ENCODE data around the gene SLC17A5. TPM values are rescaled to one million over a fixed set of nuclear protein-coding genes. Genes with fewer than 3 reads are reported as not detected.
"Not testable (repeated sequence)": the region's sequence is repeated elsewhere in the genome, so short reads cannot be mapped to it uniquely, and the experiment has no call there.

Gene SLC17A5
- polyA plus RNA-seq, 1 experiment, result 13.2 TPM

DNA sequence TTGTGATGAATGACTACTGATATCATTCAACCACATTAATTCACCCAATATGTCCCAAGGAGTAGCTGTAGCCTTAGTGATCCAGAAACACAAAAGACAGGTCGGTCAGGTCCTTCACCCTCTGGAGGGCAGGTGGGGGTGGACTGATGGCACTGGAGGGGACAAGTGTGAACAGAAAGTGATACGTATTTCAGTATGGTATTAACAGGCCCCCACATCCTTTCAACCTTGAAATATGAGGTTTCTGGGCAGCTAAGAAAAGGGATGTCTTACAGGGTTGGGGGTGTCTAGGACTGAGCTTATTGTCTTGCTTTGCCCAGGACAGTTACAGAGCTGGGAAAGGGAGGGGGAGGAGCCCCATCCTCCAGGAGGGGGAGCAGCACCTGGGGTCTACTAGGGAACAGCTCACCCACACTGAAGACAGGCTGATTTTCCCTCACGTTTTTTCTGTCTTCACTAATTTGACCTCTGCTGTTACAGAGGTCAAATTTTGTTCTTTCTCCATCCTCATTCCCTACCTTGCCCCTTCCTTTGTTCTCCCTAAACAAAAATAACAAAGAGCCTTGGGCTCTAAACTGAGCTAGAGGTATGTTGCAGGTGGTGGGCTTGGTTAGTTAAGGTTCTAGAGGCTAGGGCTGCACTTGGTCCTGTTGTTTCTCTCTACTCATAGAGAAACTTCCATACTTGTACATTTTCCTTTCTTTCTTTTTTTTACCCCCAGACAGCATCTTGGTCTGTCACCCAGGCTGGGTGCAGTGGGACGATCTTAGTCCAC, 95.0 kb downstream of the SLC17A5 start:
- DNase-seq (ENCODE audit: low read depth), result no peak
- Histone ChIP-seq H3K36me3 (ENCODE audit: control insufficient read depth, insufficient read depth, low read length) (no peaks in the 10 kb centered on the region), H3K4me3 (ENCODE audit: low read depth, low read length) (no peak overlapping the region), H3K27me3 (ENCODE audit: control insufficient read depth, insufficient read depth, low read length) (no peaks in the 10 kb centered on the region)
- POLR2A ChIA-PET, result no interaction called here
- TF ChIP-seq, protein P1, sequence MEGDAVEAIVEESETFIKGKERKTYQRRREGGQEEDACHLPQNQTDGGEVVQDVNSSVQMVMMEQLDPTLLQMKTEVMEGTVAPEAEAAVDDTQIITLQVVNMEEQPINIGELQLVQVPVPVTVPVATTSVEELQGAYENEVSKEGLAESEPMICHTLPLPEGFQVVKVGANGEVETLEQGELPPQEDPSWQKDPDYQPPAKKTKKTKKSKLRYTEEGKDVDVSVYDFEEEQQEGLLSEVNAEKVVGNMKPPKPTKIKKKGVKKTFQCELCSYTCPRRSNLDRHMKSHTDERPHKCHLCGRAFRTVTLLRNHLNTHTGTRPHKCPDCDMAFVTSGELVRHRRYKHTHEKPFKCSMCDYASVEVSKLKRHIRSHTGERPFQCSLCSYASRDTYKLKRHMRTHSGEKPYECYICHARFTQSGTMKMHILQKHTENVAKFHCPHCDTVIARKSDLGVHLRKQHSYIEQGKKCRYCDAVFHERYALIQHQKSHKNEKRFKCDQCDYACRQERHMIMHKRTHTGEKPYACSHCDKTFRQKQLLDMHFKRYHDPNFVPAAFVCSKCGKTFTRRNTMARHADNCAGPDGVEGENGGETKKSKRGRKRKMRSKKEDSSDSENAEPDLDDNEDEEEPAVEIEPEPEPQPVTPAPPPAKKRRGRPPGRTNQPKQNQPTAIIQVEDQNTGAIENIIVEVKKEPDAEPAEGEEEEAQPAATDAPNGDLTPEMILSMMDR (IDR thresholded peaks at IDR 0.05; ENCODE audit: insufficient read depth, low read depth, low read length), result no peak
- CTCF ChIA-PET, result interaction anchor here (0.6 to 1.5 kb wide), 4 partner anchors 10 to 94 kb away, joined by 3 to 4 read pairs (median 3); no protein-coding TSS in a partner anchor

DNA sequence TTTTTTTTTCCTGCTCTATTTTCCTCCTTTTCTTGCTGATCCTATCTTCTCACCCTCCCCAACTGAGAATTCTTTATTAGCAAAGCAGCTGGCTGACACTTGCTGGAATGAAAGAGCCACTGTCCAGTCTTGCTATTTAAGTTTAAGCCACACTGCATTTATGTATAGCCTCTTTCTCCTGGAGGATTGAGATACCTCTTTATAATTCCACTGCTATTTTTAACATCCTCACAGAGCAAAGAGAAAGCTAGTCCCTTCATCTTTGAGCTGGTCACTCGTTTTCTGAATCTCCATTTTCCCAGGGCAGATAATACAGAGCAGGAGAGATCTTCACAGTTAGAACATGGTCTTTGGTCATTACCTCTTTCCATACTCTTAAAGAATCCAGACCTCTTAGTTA, 97.0 kb downstream of the SLC17A5 start:
- no peak for DNase-seq (ENCODE audit: low read depth)
- no peak overlapping the region for H3K4me3 ChIP-seq (ENCODE audit: low read depth, low read length)
- ChIA-PET POLR2A (no interaction called here), CTCF (no interaction called here)
- no peaks in the 10 kb centered on the region for H3K36me3 ChIP-seq (ENCODE audit: control insufficient read depth, insufficient read depth, low read length)
- TF ChIP-seq, protein P1 (IDR thresholded peaks at IDR 0.05; ENCODE audit: insufficient read depth, low read depth, low read length), result no peak
- H3K27me3 ChIP-seq (ENCODE audit: control insufficient read depth, insufficient read depth, low read length), result no peaks in the 10 kb centered on the region

DNA sequence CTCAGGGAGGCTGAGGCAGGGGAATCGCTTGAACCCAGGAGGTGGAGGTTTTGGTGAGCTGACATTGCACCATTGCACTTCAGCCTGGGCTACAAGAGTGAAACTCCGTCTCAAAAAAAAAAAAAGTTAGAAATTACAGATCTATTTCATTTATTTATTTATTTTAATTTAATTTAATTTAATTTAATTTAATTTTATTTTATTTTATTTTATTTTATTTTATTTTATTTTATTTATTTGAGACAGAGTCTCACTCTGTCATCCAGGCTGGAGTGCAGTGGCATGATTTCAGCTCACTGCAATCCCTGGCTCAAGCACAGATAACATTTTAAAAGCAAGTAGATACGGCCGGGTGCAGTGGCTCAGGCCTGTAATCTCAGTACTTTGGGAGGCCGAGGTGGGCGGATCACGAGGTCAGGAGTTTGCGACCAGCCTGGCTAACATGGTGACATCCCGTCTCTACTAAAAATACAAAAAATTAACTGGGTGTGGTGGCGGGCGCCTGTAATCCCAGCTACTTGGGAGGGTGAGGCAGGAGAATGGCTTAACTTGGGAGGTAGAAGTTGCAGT, 98.3 kb downstream of the SLC17A5 start:
- H3K4me3 ChIP-seq (ENCODE audit: low read depth, low read length); H3K36me3 ChIP-seq (ENCODE audit: control insufficient read depth, insufficient read depth, low read length); H3K27me3 ChIP-seq (ENCODE audit: control insufficient read depth, insufficient read depth, low read length); DNase-seq (ENCODE audit: low read depth); POLR2A ChIA-PET: not testable (repeated sequence)
- CTCF ChIA-PET, result interaction anchor here (1.0 kb wide), 1 partner anchor 97 kb away, joined by 3 read pairs; no protein-coding TSS in a partner anchor

DNA sequence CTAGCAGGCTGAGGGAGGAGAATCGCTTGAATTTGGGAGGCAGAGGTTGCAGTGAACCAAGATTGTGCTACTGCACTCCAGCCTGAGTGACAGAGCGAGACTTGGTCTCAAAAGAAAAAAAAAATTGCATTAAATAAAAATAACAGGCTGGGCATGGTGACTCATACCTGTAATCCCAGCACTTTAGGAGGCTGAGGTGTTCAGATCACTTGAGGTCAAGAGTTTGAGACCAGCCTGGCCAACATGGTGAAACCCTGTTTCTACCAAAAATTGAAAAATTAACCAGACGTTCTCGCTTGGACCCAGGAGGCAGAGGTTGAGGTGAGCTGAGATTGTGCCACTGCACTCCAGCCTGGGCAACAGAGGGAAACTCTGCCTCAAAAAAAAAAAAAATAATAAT, 102.7 kb downstream of the SLC17A5 start:
- H3K27me3 ChIP-seq (ENCODE audit: control insufficient read depth, insufficient read depth, low read length); CTCF ChIA-PET; H3K4me3 ChIP-seq (ENCODE audit: low read depth, low read length); H3K36me3 ChIP-seq (ENCODE audit: control insufficient read depth, insufficient read depth, low read length); DNase-seq (ENCODE audit: low read depth): not testable (repeated sequence)
- POLR2A ChIA-PET, result interaction anchor here (0.6 kb wide), 1 partner anchor 34 kb away, joined by 3 read pairs; no protein-coding TSS in a partner anchor

DNA sequence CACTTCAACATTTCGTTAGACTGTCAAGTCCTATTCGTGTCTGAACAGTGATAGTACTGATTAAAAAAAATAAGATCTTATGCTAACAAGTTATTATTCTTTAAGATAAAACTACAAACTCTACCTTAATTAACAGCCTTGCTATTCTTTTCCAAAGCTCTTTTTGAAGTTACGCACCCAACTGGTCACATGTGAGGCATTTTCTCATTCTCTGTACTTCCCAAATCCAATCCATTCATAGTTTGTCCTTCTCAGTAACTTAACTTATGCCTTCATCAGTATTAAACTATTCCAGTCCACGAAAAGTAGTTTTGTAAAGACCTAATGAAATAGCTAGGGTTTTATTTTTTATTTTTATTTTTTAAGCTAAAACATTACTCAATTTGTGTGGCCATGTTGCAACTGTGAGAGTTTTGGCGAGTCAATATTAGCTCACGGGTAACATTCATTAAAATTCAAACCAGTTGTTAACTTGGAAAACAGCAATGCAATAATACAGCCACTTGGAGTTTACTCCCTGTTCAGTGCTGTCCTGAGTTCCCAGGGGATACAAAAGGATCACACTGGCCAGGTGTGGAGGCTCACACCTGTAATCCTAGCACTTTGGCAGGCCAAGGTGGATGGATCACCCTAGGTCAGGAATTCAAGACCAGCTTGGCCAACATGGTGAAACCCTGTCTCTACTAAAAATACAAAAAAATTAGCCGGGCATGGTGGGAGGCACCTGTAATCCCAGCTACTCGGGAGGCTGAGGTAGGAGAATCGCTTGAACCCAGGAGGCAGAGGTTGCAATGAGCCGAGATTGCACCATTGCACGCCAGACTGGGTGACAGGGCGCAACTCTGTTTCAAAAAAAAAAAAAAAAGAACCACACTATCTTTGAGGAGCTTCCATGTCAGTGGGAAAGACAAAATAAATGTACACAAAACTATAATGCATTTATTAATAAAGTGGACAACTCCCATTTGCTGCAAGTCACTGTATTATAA, 105.0 kb downstream of the SLC17A5 start:
- no peak for DNase-seq (ENCODE audit: low read depth)
- H3K27me3 ChIP-seq (ENCODE audit: control insufficient read depth, insufficient read depth, low read length), result no peaks in the 10 kb centered on the region
- POLR2A ChIA-PET, result no interaction called here
- no peak overlapping the region for H3K4me3 ChIP-seq (ENCODE audit: low read depth, low read length)
- TF ChIP-seq, protein P1 (IDR thresholded peaks at IDR 0.05; ENCODE audit: insufficient read depth, low read depth, low read length), result no peak
- CTCF ChIA-PET, result interaction anchor here (0.6 to 1.4 kb wide), 5 partner anchors 10 to 72 kb away, joined by 3 to 5 read pairs (median 4); partner anchors contain the start of gene EEF1A1
- no peaks in the 10 kb centered on the region for H3K36me3 ChIP-seq (ENCODE audit: control insufficient read depth, insufficient read depth, low read length)
